Activated T-helper 2 cell treated with anti-CD3 and anti-CD28 coated beads, Interferon-gamma antibody, Interleukin-2, Interleukin-4, amounts not matched to agents 10 μg/mL and 5 μg/mL and 100 μg/mL, durations not matched to agents 14 hours and 24 hours and 36 hours (primary cell): Measurements from ENCODE around the gene COL4A1. TPM values are rescaled to one million over a fixed set of nuclear protein-coding genes. Genes with fewer than 3 reads are reported as not detected.

Experiments used
- DNase-seq: peaks from one replicate; pipeline ENCODE4 v3.0.0; 2021; ENCODE audit warnings: low spot score
- H3K27ac Mint-ChIP-seq: one replicate; pipeline ENCODE4 v1.8.0; 2021; ENCODE audit warnings: mixed read lengths
- H3K27me3 Mint-ChIP-seq: one replicate; pipeline ENCODE4 v1.8.0; 2021; ENCODE audit warnings: low read depth, mixed read lengths
- H3K36me3 Mint-ChIP-seq: one replicate; pipeline ENCODE4 v1.8.0; 2021; ENCODE audit warnings: low read depth, mixed read lengths
- H3K4me1 Mint-ChIP-seq: one replicate; pipeline ENCODE4 v1.8.0; 2021; ENCODE audit warnings: low read depth, mixed read lengths
- H3K4me3 Mint-ChIP-seq: one replicate; pipeline ENCODE4 v1.8.0; 2021; ENCODE audit warnings: low read depth, mild to moderate bottlenecking, moderate library complexity, mixed read lengths
- H3K9me3 Mint-ChIP-seq: one replicate; pipeline ENCODE4 v1.8.0; 2021; ENCODE audit warnings: mixed read lengths
- intact Hi-C: fragments of 100-400 bp; cut with micrococcal nuclease; formaldehyde crosslinking; loops from one replicate; pipeline ENCODE4 v1.15.1; 2023
- total RNA-seq: library from RNA; stranded (reverse); gene quantifications from 2 replicates; pipeline ENCODE4 v1.2.3, GENCODE V29; 2022

Gene COL4A1
- total RNA-seq, 1 donor from 2014 or later, result not detected

DNA sequence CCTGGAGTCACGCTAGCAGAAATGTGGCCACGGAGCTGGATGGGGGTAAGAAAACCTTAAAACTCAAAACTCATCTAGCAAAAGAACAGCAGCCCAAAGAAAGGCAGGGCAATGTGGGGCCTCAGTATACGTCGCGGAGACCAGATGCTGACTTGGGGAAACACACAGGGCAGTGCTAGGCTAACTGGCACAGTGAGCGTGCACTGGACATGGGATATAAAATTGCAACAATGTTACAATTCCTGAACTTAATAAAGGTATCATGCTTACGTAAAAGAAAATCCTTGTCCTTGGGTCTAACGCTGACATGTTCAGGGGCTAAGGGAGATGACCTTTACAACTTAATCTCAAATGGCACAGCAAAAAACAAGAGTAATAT lies 40.5 kb downstream of the COL4A1 start:
- Mint-ChIP-seq H3K36me3 (no peaks in the 10 kb centered on the region), H3K27ac (no peak overlapping the region), H3K4me3 (no peak overlapping the region), H3K4me1 (no peaks in the 10 kb centered on the region), H3K27me3 (peaks cover 9% of the 10 kb centered on the region), H3K9me3 (no peaks in the 10 kb centered on the region)
- DNase-seq, result no peak
- intact Hi-C loops, result no loop called here

DNA sequence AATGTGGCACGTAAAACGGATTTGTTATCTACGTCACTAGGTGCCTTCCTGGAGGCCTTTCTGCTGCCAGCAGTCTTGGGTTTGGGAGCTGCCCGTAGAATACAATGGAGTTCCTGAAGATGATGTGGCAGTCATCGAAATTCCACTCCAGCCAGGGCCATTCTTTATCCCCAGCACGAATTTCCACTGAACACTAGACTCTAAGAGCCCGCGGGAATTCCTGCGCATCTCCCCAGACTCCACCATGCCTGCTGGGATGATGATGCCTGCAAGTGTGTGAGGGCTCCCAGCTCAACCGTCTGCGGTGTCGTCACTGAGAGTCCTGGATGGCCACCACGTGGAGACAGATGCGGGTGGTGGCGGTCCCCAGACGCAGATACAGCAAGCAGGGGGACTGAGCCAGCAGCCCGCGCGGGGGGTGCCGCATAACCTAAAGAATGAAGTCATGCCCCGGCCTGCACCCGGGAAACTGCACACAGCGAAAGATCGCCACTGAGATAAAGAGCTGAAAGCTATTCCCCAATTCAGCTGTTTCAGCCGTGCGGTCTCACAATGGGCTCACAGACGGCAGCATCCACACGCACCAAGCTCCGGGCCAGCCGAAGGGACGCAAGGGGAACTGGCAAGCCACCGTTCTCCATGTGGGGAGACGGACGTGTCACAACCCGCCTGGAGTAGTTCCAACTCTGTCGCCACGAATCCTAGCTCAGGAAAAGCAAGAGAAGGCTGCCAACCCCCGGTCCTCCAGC lies 41.1 kb downstream of the COL4A1 start:
- Mint-ChIP-seq H3K4me3 (no peak overlapping the region), H3K27me3 (peaks cover 9% of the 10 kb centered on the region), H3K27ac (no peak overlapping the region), H3K9me3 (no peaks in the 10 kb centered on the region), H3K4me1 (no peaks in the 10 kb centered on the region), H3K36me3 (no peaks in the 10 kb centered on the region)
- intact Hi-C loops, result no loop called here
- no peak for DNase-seq

DNA sequence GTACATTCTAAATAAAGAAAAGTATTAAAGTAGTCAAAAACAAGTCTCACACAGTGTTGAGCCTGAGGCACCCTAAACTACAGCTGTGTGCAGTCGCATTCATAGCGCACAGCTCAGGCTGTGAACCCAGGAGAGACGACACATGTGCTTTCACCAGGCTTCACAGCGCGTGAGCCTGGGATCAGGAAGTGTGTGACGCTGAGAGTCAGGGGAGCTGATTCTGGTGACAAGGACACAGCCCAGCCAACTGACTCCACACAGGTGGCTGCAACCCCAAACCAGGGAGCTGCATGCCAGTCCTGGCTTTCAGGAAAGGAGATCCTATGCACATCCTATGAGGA lies 41.6 kb downstream of the COL4A1 start:
- Mint-ChIP-seq H3K27ac (no peak overlapping the region), H3K4me3 (no peak overlapping the region), H3K9me3 (no peaks in the 10 kb centered on the region), H3K36me3 (no peaks in the 10 kb centered on the region), H3K27me3 (peaks cover 9% of the 10 kb centered on the region), H3K4me1 (no peaks in the 10 kb centered on the region)
- DNase-seq, result no peak
- intact Hi-C loops, result no loop called here

DNA sequence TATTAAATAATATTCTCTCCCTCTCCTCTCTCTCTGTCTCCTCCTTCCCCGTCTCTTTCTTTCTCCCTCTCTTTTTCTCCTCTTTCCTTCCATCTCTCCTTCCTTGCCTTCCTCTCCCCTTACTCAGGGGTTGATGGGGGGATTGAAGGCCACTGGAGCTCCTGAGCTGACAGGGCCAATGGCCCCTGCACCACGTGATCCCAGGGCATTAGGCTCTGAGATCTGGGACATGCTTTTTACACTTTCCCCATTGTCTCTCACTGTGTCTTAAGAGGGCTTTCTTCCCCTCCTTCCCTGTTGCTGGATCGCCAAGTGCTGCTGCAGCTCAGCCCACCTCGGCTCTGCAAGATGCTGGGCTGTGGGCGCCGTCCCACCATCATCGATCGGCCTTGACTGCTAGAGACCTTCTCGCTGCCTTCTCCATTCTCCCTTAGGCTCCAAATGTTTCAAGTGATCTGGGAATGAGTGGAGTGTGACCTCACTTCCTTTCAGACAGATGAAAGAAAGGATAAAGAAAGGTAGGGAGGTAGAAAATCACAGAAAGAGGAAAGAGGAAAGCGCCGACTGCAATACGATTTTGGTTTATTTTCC lies 42.2 kb downstream of the COL4A1 start:
- H3K9me3 Mint-ChIP-seq, result no peaks in the 10 kb centered on the region
- intact Hi-C loops, result no loop called here
- H3K27me3 Mint-ChIP-seq, result peaks cover 11% of the 10 kb centered on the region
- H3K27ac Mint-ChIP-seq, result no peak overlapping the region
- no peak overlapping the region for H3K4me3 Mint-ChIP-seq
- no peaks in the 10 kb centered on the region for H3K4me1 Mint-ChIP-seq
- no peaks in the 10 kb centered on the region for H3K36me3 Mint-ChIP-seq
- DNase-seq, result no peak

DNA sequence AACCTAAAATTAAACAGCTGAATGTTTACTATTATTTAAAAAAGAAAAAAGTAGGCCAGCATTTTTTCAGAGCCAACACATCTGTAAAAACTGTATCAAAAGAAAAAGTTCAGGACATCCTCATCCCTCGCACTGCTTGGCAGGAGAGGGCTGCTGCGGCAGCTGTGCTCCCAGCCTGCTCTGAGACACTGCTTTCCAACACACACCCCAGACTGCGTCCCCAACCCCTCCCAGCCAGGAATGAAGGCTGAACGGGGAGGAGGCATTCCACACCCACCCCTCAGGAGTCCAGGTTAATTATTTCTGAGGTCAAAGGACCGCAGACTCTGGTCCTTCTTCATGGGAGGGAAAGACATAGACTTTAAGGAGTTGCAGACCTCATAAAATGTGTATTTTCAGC lies 43.1 kb downstream of the COL4A1 start:
- peaks cover 14% of the 10 kb centered on the region for H3K27me3 Mint-ChIP-seq
- no peaks in the 10 kb centered on the region for H3K9me3 Mint-ChIP-seq
- no peaks in the 10 kb centered on the region for H3K36me3 Mint-ChIP-seq
- no peak overlapping the region for H3K27ac Mint-ChIP-seq
- intact Hi-C loops, result no loop called here
- H3K4me1 Mint-ChIP-seq, result no peaks in the 10 kb centered on the region
- DNase-seq, result no peak
- H3K4me3 Mint-ChIP-seq, result no peak overlapping the region

DNA sequence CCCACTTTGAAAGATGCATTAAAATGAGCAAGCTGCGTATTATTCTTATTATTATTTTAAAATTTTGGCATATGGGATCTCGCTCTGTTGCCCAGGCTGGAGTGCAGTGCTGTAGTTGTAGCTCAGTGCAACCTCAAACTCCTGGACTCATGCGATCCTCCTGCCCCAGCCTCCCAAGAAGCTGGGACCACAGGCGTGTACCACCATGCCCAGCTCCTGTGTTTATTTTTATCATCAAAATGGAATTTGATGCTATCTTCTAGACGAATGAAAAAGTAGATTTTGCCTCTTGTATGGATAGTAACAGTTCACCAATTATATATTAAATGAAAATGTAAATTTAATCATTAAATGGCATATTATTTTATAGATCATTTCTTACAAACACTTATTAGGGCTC lies 43.6 kb downstream of the COL4A1 start:
- H3K4me1 Mint-ChIP-seq, result no peaks in the 10 kb centered on the region
- H3K27ac Mint-ChIP-seq, result no peak overlapping the region

DNA sequence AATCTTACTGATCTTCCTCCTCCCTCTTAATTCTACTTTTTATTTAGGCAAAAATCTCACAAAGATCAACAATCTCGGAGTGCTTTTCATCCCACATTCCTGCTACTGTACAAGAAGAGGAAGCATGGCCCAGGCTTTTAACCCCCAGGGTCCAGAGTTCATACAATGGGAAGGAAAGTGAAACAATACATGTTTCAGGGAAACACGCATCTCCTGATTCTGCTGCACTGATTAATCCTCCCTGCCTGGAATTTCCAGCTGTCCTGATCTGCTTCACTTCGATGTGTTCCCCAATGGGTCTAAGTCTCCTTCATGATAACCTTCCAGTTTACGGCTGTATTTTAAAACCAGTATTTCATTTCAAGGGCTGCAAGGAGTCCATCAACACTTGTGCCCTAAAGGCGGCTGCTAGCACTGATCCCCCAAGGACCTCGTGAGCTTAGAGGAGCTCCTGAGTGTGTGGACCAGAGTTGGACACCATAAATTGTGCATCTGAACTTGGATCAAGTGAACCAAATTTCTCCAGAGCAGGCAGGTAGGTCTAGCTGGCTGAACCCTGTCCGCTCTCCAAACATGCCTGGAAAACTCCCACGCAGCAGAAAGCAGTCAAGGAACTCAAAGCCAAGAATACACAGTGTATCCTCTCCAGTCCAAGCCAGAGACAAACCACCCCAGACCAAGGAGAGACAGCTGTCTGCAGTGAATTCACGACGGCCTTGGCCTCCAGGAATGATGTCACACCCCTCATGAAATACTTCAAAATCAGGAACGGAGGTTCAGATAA lies 44.3 kb downstream of the COL4A1 start:
- no peak for DNase-seq

More for the DNA sequence above, 43.6 kb downstream of the COL4A1 start:
- no peak for DNase-seq
- H3K4me3 Mint-ChIP-seq, result no peak overlapping the region
- peaks cover 14% of the 10 kb centered on the region for H3K27me3 Mint-ChIP-seq
- no peaks in the 10 kb centered on the region for H3K36me3 Mint-ChIP-seq
- H3K9me3 Mint-ChIP-seq, result no peaks in the 10 kb centered on the region
- intact Hi-C loops, result no loop called here

DNA sequence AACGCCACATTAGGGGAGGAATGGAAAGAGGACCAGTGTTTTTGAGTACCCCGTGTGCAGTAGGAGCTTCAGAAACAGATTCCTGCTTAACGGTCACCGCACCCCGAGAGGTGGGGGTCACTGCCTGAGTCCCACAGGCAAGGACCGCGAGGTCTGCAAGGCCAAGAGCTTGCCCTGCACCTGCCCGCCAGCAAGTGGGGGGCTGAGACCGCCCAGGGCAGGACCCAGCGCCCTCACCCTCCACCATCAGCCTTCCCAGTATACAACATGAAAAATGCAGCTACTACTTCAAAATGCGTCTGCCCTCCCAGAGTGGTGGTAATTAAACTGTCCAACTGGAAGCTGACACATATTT lies 44.9 kb downstream of the COL4A1 start:
- H3K4me1 Mint-ChIP-seq, result no peaks in the 10 kb centered on the region
- H3K27ac Mint-ChIP-seq, result no peak overlapping the region
- intact Hi-C loops, result no loop called here
- DNase-seq, result no peak
- no peaks in the 10 kb centered on the region for H3K9me3 Mint-ChIP-seq
- no peak overlapping the region for H3K4me3 Mint-ChIP-seq
- peaks cover 17% of the 10 kb centered on the region for H3K27me3 Mint-ChIP-seq
- H3K36me3 Mint-ChIP-seq, result no peaks in the 10 kb centered on the region

More for the DNA sequence above, 44.3 kb downstream of the COL4A1 start:
- H3K27me3 Mint-ChIP-seq, result peaks cover 17% of the 10 kb centered on the region
- H3K9me3 Mint-ChIP-seq, result no peaks in the 10 kb centered on the region
- no peaks in the 10 kb centered on the region for H3K4me1 Mint-ChIP-seq
- intact Hi-C loops, result no loop called here
- no peak overlapping the region for H3K27ac Mint-ChIP-seq
- H3K4me3 Mint-ChIP-seq, result no peak overlapping the region
- no peaks in the 10 kb centered on the region for H3K36me3 Mint-ChIP-seq

DNA sequence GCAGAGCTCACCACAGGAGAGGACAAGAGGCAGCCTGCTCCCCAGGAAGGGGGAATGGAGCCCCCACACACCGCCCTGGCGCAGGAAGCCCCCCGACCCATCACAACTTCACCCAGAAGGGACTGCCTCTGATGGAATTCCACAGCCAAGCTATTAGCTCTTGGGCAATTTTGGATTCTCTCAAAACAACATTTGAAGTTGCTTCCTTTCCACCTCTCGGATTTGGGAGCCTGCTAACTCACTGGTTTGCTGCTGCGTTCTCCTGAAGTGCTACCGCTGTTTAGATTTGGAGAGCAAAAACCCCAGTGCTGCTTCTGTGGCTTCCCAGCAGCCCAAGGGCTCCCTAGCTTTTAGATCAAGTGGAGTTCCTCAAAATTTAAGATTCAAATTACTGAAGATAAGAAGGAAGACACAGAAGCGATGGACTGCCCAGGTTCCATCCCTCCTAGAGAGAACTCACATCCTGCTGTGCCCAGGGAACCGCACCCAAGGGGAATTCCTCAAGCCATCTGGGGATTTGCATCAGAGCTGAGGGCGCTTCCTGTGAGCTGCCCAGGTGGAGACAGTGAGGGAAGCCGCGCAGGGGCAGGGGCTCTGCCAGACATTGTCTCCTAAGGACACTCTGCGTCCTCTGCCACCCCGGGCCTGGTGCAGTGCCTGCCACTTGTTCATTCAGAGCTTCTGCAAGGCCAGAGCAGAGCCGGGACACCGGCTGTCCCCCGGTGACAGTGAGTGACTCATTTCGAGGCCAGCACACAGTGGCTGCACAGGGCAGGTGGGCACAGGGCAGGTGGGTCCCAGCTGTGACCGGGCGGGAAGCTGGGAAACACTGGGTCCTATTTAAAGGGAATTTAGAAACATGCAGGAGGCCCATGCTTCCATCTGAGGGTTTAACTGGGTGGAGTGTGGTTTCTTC lies 45.5 kb downstream of the COL4A1 start:
- H3K9me3 Mint-ChIP-seq, result no peaks in the 10 kb centered on the region
- no peaks in the 10 kb centered on the region for H3K36me3 Mint-ChIP-seq
- intact Hi-C loops, result no loop called here
- peaks cover 15% of the 10 kb centered on the region for H3K27me3 Mint-ChIP-seq
- H3K4me1 Mint-ChIP-seq, result no peaks in the 10 kb centered on the region
- no peak for DNase-seq
- H3K27ac Mint-ChIP-seq, result no peak overlapping the region
- no peak overlapping the region for H3K4me3 Mint-ChIP-seq

DNA sequence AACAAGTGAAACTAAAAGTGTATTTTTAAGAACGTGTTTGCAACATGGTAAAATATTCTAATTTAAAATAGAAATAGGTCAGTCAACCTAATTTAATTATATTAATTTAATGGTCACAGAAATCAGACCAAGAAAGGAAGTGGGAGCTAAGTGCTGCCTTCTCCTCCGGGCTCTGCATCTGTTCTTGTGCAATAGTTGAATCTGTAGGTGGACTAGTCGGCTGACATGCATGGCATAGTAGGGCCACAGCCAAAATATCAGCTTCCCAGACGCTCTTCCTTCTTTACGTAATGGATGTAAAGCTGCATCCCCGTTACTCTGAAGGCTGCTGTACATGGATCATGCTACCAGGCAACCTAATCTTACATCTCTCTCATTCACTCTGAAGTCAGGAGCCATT lies 47.3 kb downstream of the COL4A1 start:
- no peak for DNase-seq
- Mint-ChIP-seq H3K27ac (no peak overlapping the region), H3K9me3 (no peaks in the 10 kb centered on the region), H3K27me3 (peaks cover 15% of the 10 kb centered on the region), H3K36me3 (no peaks in the 10 kb centered on the region), H3K4me1 (peaks cover 3% of the 10 kb centered on the region), H3K4me3 (no peak overlapping the region)
- intact Hi-C loops, result no loop called here

DNA sequence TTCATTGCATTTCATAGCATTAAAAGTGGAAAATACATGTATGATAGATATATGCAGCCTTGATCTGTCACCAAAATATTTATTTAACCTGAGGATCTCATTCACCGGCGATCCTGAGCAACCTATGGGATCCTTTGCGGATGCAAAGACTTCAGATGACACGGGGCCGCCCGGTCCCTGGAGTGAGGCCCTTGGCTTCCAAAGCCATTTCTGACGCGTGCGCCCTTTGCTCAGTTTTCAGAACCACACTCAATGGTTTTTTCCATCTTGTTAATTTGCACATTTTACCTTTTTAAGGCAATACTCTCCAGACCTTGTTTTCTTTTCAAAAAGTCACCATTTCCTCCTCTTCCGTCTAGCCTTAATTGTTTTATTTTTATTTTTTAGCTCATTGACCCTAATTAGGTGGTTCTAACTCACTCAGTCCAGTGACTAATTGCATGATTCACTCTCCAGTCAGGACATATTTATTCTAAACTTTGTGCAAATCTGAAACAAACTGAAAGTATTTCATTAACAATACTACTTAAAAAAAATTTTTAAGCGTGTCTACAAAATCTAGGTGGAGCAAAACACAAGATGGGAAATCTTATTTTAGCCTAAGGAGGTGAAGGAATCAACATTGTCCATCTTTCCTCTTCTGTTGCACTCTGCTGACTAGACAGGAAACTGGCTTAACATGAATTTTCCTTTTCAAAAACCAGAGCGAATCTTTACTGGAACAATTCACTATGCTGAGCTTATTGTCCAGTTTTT lies 47.9 kb downstream of the COL4A1 start:
- DNase-seq, result no peak
- no peaks in the 10 kb centered on the region for H3K9me3 Mint-ChIP-seq
- intact Hi-C loops, result no loop called here
- no peak overlapping the region for H3K27ac Mint-ChIP-seq
- peaks cover 3% of the 10 kb centered on the region for H3K4me1 Mint-ChIP-seq
- H3K36me3 Mint-ChIP-seq, result no peaks in the 10 kb centered on the region
- H3K27me3 Mint-ChIP-seq, result peaks cover 15% of the 10 kb centered on the region
- H3K4me3 Mint-ChIP-seq, result no peak overlapping the region

DNA sequence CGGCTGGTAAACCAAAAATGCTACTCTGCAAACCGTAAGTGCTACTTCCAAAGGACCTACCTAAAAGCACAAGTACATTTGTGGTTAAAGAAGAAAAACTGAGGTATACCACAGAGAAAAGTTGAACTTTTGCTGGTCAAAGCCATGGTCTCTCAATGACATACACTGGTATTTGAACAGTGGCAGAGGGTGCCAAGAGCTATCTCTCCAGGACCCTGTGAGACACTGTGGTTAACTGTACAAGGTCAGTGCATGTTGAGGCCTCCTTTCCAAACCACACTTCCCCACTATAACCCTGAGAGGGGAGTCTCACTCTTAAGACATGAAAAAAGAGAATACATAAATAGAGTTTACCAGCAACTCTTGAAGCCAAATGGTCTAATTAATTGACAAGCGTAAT lies 49.5 kb downstream of the COL4A1 start:
- no peak overlapping the region for H3K27ac Mint-ChIP-seq
- H3K27me3 Mint-ChIP-seq, result peaks cover 12% of the 10 kb centered on the region
- H3K9me3 Mint-ChIP-seq, result no peaks in the 10 kb centered on the region
- no peak for DNase-seq
- no peak overlapping the region for H3K4me3 Mint-ChIP-seq
- H3K36me3 Mint-ChIP-seq, result no peaks in the 10 kb centered on the region
- peaks cover 3% of the 10 kb centered on the region for H3K4me1 Mint-ChIP-seq
- intact Hi-C loops, result no loop called here
